ENCODE measurements around the gene PSMF1.
"Not testable (repeated sequence)": the region's sequence is repeated elsewhere in the genome, so short reads cannot be mapped to it uniquely, and the experiment has no call there.

PSMF1 gene

DNA sequence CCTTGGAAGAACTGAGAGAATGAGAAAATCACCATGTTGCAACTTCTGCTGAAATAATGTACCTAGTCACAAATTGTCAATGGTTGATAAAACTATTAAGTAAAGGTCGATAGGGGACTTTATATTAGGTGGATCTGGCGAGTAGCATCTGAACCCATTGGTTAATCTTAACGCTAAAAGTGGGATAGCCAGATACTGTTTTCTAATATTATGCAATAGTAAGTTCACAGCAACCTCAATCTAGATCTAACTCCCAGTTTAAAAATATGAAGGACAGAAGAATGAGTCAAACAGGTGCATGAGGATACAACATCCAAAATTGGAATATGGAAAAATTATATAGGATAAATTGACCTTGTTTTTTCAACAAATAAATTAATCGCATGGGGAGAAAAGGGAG, 18.8 kb downstream of the PSMF1 start:
- Histone ChIP-seq H3K4me3 (ENCODE audit: extremely low read depth, insufficient read depth, low read length, poor library complexity, severe bottlenecking) (no peak overlapping the region), H3K9me3 (ENCODE audit: control insufficient read depth, low read length) (no peaks in the 10 kb centered on the region), H3K4me1 (ENCODE audit: control insufficient read depth, insufficient read depth, low read length, poor library complexity, severe bottlenecking) (no peaks in the 10 kb centered on the region), H3K36me3 (ENCODE audit: control insufficient read depth, insufficient read depth, low read length) (peaks cover 70% of the 10 kb centered on the region), H3K27ac (ENCODE audit: low read depth, low read length, severe bottlenecking) (no peak overlapping the region)
- WGBS, 2 experiments (ENCODE audit: insufficient coverage in 2 of 2), result 100% methylated on average over 1 of the region's 4 CpGs; no CpG with 5 or more reads in 1 of the 2 experiments

GRCh38 chr20:1144401-1145172, 26.2 kb downstream of the PSMF1 start:
- peaks cover 75% of the 10 kb centered on the region for H3K36me3 ChIP-seq (ENCODE audit: control insufficient read depth, insufficient read depth, low read length)
- no peak overlapping the region for H3K27ac ChIP-seq (ENCODE audit: low read depth, low read length, severe bottlenecking)
- no peaks in the 10 kb centered on the region for H3K4me1 ChIP-seq (ENCODE audit: control insufficient read depth, insufficient read depth, low read length, poor library complexity, severe bottlenecking)
- H3K4me3 ChIP-seq (ENCODE audit: extremely low read depth, insufficient read depth, low read length, poor library complexity, severe bottlenecking), result no peak overlapping the region
- 91 to 93% methylated on average over 7 to 9 of the region's 10 CpGs for WGBS, 2 experiments (ENCODE audit: insufficient coverage in 2 of 2)
- H3K9me3 ChIP-seq (ENCODE audit: control insufficient read depth, low read length), result no peaks in the 10 kb centered on the region

DNA sequence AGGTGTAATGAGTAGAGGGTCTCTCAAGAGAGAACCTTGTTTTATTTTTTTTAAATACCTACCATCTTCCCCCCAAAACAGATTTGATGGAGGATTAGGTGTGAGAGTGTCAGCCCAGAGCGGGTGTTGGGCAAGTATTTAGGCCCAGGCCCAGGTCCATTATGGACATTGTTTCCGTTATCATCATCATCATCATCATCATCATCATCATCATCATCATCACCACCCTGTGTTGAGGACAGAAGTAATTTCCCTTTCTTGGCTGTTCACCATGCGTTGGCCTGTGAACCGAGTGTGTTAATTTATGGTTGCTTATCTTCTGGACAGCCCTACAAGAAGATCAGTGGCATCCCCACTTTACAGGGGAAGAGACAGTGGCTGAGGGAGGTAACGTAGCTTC, 28.6 kb downstream of the PSMF1 start:
- peaks cover 70% of the 10 kb centered on the region for H3K36me3 ChIP-seq (ENCODE audit: control insufficient read depth, insufficient read depth, low read length)
- 81 to 100% methylated on average over 1 to 2 of the region's 5 CpGs for WGBS, 2 experiments (ENCODE audit: insufficient coverage in 2 of 2)

DNA sequence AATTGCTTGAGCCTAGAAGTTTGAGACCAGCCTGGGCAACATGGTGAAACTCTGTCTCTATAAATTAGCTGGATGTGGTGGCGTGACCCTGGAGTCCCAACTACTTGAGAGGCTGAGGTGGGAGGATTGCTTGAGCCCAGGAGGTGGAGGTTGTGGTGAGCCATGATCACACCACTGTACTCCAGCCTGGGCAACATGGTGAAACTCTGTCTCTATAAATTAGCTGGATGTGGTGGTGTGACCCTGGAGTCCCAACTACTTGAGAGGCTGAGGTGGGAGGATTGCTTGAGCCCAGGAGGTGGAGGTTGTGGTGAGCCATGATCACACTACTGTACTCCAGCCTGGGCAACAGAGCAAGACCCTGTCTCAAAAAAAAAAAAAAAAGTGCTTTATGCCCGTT, 31.4 kb downstream of the PSMF1 start:
- not testable (repeated sequence) for H3K9me3 ChIP-seq (ENCODE audit: control insufficient read depth, low read length); H3K4me1 ChIP-seq (ENCODE audit: control insufficient read depth, insufficient read depth, low read length, poor library complexity, severe bottlenecking); H3K27ac ChIP-seq (ENCODE audit: low read depth, low read length, severe bottlenecking); H3K4me3 ChIP-seq (ENCODE audit: extremely low read depth, insufficient read depth, low read length, poor library complexity, severe bottlenecking)
- no CpG with 5 or more reads among the region's 2 CpGs for WGBS, 2 experiments (ENCODE audit: insufficient coverage in 2 of 2)
- H3K36me3 ChIP-seq (ENCODE audit: control insufficient read depth, insufficient read depth, low read length), result peaks cover 76% of the 10 kb centered on the region

More for the DNA sequence above, 28.6 kb downstream of the PSMF1 start:
- no peaks in the 10 kb centered on the region for H3K9me3 ChIP-seq (ENCODE audit: control insufficient read depth, low read length)
- H3K4me3 ChIP-seq (ENCODE audit: extremely low read depth, insufficient read depth, low read length, poor library complexity, severe bottlenecking), result no peak overlapping the region
- H3K4me1 ChIP-seq (ENCODE audit: control insufficient read depth, insufficient read depth, low read length, poor library complexity, severe bottlenecking), result no peaks in the 10 kb centered on the region
- no peak overlapping the region for H3K27ac ChIP-seq (ENCODE audit: low read depth, low read length, severe bottlenecking)

GRCh38 chr20:1150218-1150617, 31.8 kb downstream of the PSMF1 start:
- H3K9me3 ChIP-seq (ENCODE audit: control insufficient read depth, low read length), result no peaks in the 10 kb centered on the region
- no CpG with 5 or more reads among the region's 4 CpGs for WGBS, 2 experiments (ENCODE audit: insufficient coverage in 2 of 2)

DNA sequence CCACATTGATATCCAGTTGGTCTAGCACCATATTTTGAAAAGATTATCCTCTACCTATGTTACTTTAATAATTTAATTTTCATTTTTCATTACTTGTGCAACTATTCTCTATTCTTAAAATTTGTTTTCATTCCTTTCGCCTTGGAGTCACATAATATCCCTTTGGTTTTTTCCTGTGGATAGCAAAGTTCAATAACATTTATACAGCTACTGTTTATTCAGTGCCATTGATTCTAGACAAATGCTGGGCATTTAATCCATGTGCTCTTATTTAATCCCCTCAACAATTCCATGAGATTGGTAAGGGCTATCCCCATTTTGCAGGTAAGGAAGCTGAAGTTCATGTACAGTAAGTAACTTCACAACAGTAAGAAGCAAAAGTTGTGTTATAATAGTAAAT, 32.6 kb downstream of the PSMF1 start:
- 100% methylated on average over 1 of the region's 1 CpG; no CpG with 5 or more reads in 1 of the 2 experiments for WGBS, 2 experiments (ENCODE audit: insufficient coverage in 2 of 2)

More at GRCh38 chr20:1150218-1150617, 31.8 kb downstream of the PSMF1 start:
- no peaks in the 10 kb centered on the region for H3K4me1 ChIP-seq (ENCODE audit: control insufficient read depth, insufficient read depth, low read length, poor library complexity, severe bottlenecking)
- H3K4me3 ChIP-seq (ENCODE audit: extremely low read depth, insufficient read depth, low read length, poor library complexity, severe bottlenecking), result no peak overlapping the region
- peaks cover 76% of the 10 kb centered on the region for H3K36me3 ChIP-seq (ENCODE audit: control insufficient read depth, insufficient read depth, low read length)
- no peak overlapping the region for H3K27ac ChIP-seq (ENCODE audit: low read depth, low read length, severe bottlenecking)

DNA sequence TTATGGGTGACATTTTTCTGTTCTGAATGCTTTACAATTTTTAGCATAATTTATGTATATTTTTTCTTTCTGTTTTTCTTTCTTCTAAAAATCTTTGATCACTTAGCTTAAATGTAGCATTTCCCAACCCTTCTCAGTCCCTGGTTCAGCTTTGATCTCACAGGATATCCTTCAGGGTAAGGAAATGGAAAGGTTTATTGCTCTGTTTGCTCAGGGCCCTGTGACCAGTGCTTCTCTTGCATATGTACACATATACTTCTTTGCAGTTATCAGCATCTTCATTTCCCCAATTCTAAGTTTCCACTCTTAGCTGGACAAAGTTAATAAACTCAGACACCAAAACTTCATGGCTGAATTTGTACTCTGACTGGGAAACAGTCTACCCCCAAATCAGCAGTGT, 35.8 kb downstream of the PSMF1 start:
- no peak overlapping the region for H3K4me3 ChIP-seq (ENCODE audit: extremely low read depth, insufficient read depth, low read length, poor library complexity, severe bottlenecking)
- H3K4me1 ChIP-seq (ENCODE audit: control insufficient read depth, insufficient read depth, low read length, poor library complexity, severe bottlenecking), result no peaks in the 10 kb centered on the region
- peaks cover 62% of the 10 kb centered on the region for H3K36me3 ChIP-seq (ENCODE audit: control insufficient read depth, insufficient read depth, low read length)
- H3K9me3 ChIP-seq (ENCODE audit: control insufficient read depth, low read length), result no peaks in the 10 kb centered on the region
- no peak overlapping the region for H3K27ac ChIP-seq (ENCODE audit: low read depth, low read length, severe bottlenecking)

More for the DNA sequence above, 32.6 kb downstream of the PSMF1 start:
- Histone ChIP-seq H3K27ac (ENCODE audit: low read depth, low read length, severe bottlenecking) (no peak overlapping the region), H3K9me3 (ENCODE audit: control insufficient read depth, low read length) (no peaks in the 10 kb centered on the region), H3K36me3 (ENCODE audit: control insufficient read depth, insufficient read depth, low read length) (peaks cover 76% of the 10 kb centered on the region), H3K4me1 (ENCODE audit: control insufficient read depth, insufficient read depth, low read length, poor library complexity, severe bottlenecking) (no peaks in the 10 kb centered on the region), H3K4me3 (ENCODE audit: extremely low read depth, insufficient read depth, low read length, poor library complexity, severe bottlenecking) (no peak overlapping the region)

DNA sequence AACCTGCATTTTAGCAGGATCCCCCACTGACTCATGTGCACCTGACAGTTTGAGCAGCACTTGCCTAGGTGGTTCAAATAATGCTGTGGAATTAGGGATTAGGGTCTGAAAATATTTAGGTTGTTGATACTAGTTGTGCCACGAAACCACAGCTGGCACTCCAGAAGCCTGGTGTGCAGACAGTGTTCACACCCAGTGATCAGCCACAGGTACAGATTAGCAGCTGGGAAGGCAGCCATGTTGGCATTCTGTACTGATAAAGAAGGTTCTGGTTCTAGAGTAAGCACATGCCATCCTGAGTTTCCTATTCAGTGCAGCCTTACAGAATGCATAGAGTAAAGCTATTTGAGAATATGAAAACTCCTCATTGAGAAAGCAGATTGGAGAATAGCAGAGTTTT, 36.3 kb downstream of the PSMF1 start:
- Histone ChIP-seq H3K27ac (ENCODE audit: low read depth, low read length, severe bottlenecking) (no peak overlapping the region), H3K4me1 (ENCODE audit: control insufficient read depth, insufficient read depth, low read length, poor library complexity, severe bottlenecking) (no peaks in the 10 kb centered on the region), H3K36me3 (ENCODE audit: control insufficient read depth, insufficient read depth, low read length) (peaks cover 62% of the 10 kb centered on the region), H3K9me3 (ENCODE audit: control insufficient read depth, low read length) (no peaks in the 10 kb centered on the region), H3K4me3 (ENCODE audit: extremely low read depth, insufficient read depth, low read length, poor library complexity, severe bottlenecking) (no peak overlapping the region)
- WGBS, 2 experiments (ENCODE audit: insufficient coverage in 2 of 2), result 89 to 100% methylated on average over 1 of the region's 1 CpG

GRCh38 chr20:1155342-1155741, 36.9 kb downstream of the PSMF1 start:
- Histone ChIP-seq H3K36me3 (ENCODE audit: control insufficient read depth, insufficient read depth, low read length) (peaks cover 62% of the 10 kb centered on the region), H3K4me3 (ENCODE audit: extremely low read depth, insufficient read depth, low read length, poor library complexity, severe bottlenecking) (no peak overlapping the region), H3K9me3 (ENCODE audit: control insufficient read depth, low read length) (no peaks in the 10 kb centered on the region), H3K27ac (ENCODE audit: low read depth, low read length, severe bottlenecking) (no peak overlapping the region), H3K4me1 (ENCODE audit: control insufficient read depth, insufficient read depth, low read length, poor library complexity, severe bottlenecking) (no peaks in the 10 kb centered on the region)
- 76 to 89% methylated on average over 3 of the region's 3 CpGs for WGBS, 2 experiments (ENCODE audit: insufficient coverage in 2 of 2)

- Histone ChIP-seq H3K4me1 (ENCODE audit: control insufficient read depth, insufficient read depth, low read length, poor library complexity, severe bottlenecking) (no peaks in the 10 kb centered on the region), H3K36me3 (ENCODE audit: control insufficient read depth, insufficient read depth, low read length) (peaks cover 68% of the 10 kb centered on the region), H3K9me3 (ENCODE audit: control insufficient read depth, low read length) (no peaks in the 10 kb centered on the region), H3K4me3 (ENCODE audit: extremely low read depth, insufficient read depth, low read length, poor library complexity, severe bottlenecking) (no peak overlapping the region), H3K27ac (ENCODE audit: low read depth, low read length, severe bottlenecking) (no peak overlapping the region)
- 95% methylated on average over 6 to 10 of the region's 10 CpGs for WGBS, 2 experiments (ENCODE audit: insufficient coverage in 2 of 2)
Measured at GRCh38 chr20:1160496-1160895, 42.1 kb downstream of the PSMF1 start.

GRCh38 chr20:1160991-1161390, 42.6 kb downstream of the PSMF1 start:
- H3K4me1 ChIP-seq (ENCODE audit: control insufficient read depth, insufficient read depth, low read length, poor library complexity, severe bottlenecking), result no peaks in the 10 kb centered on the region
- no peak overlapping the region for H3K27ac ChIP-seq (ENCODE audit: low read depth, low read length, severe bottlenecking)
- WGBS, 2 experiments (ENCODE audit: insufficient coverage in 2 of 2), result 97 to 98% methylated on average over 12 of the region's 12 CpGs
- H3K36me3 ChIP-seq (ENCODE audit: control insufficient read depth, insufficient read depth, low read length), result peaks cover 68% of the 10 kb centered on the region
- no peaks in the 10 kb centered on the region for H3K9me3 ChIP-seq (ENCODE audit: control insufficient read depth, low read length)
- H3K4me3 ChIP-seq (ENCODE audit: extremely low read depth, insufficient read depth, low read length, poor library complexity, severe bottlenecking), result no peak overlapping the region
